Stimulated activated CD8-positive, alpha-beta memory T cell treated with anti-CD3 and anti-CD28 coated beads, Interleukin-7, amount 100 ng/mL, for 1 hour (primary cell): ENCODE results near the gene TTI1.

Experiments
- DNase-seq, 2 donors: peaks; one replicate each; pipeline ENCODE4 v3.0.0-alpha.2; 2020; ENCODE audit warnings: low read depth in 2 of 2

Gene TTI1

GRCh38 chr20:37987602-37988290 is 45.5 kb downstream of the TTI1 start:
- DNase-seq: no peak

DNA sequence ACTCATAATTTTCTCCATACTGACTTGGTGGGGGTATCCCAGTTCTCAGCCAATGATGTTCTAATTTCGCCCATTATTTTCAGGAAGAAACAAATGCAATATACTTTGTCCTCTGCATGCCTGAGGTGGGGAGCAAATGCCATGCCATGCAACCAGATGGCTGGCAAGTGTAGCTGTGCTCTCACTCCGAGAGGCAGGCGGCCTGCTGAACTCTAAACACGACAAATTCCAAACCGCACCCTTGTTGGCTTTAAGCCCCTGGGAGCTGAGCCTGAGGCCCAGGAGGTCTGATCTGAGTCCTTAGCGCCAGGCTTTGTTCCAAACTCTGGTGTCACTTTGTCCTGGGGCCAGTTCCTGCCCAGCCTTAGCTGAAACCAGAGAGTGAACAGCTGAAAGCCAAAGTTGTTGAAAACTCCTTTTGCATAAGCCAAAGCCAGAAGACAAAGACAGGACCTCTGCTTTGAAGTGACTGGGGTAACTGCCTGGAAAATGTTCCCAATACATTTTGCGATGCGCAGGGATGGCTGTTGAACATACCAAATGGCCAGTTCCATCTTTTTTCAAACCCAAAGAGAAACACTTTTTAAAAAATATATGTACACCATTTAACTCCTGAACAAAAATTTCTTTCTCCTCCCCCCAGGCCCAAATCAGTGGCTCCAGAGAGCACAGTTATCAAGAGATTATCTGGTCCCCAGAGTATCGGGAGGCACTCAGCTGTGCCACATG is 46.2 kb downstream of the TTI1 start:
- no peak for DNase-seq

- DNase-seq: no peak
Measured at GRCh38 chr20:37986044-37986858, 47.0 kb downstream of the TTI1 start.

GRCh38 chr20:37984018-37984785 is 49.1 kb downstream of the TTI1 start:
- DNase-seq: no peak

- no peak for DNase-seq
Measured at GRCh38 chr20:37983286-37983685, 50.0 kb downstream of the TTI1 start.

GRCh38 chr20:37981568-37981967 is 51.7 kb downstream of the TTI1 start:
- DNase-seq: no peak

- no peak for DNase-seq
Measured at GRCh38 chr20:37980876-37981275, 52.4 kb downstream of the TTI1 start.

DNA sequence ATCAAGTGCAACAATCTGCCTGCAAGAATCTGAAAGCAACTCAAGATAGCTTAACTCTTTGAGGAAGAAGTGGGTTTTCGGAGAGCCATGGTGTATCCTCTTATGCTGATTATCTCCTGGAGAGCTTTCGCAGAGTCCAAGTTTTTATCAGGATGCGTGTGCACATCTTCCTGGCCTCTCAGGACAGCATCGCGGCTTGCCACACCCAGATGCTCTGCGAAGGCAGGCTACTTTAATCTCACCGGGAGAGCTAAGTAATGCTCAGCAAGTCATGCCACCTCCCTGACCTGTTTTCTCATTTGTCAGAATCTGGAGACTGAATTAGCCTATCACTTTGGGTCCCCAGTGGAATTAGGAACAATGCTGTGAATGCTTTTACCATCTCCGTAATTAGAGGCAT is 52.9 kb downstream of the TTI1 start:
- no peak for DNase-seq

DNA sequence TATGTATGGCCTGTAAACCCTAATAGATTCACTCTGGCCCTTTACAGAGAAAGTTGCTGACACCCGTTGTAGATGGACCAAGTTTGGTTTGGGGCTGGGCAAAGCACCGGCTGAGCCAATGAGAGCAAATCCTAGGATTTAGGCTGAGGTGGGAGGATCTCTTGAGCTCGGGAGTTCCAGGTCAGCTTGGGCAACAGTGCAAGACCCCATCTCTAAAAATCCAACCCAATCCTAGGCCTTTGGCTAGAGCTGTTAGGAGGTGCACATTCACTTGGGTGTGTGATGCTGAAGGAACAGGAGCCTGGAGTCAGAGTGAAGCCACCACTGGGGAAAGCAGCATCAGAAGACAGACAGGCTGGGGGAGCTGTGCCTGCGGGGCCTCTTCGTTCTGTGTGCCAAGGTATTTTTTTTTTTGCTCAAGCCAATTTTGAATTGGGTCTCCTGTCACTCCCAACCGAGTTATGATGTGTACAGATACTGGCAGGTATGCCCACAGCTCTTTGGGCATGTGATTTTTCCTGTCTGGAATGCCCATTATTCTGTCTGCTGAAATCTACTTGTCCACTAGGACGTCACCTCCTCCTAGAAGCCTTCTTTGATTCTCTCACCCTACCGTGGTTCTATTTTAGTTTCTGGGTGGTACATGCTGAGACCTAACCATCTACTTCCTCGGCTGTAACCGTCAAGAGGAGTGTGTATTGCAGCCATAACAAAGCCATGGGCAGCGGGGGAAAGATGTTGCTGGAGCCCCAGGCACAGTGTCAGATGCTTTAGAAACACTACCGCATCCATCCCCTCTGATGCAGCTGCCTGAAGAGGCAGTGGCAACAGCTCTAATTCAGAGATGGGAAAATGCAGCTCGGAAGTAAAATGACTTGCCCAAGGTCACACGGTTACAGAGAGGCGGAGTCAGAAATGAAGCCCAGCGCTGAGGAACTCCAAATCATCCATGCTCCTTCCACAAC is 54.0 kb downstream of the TTI1 start:
- DNase-seq: no peak

DNA sequence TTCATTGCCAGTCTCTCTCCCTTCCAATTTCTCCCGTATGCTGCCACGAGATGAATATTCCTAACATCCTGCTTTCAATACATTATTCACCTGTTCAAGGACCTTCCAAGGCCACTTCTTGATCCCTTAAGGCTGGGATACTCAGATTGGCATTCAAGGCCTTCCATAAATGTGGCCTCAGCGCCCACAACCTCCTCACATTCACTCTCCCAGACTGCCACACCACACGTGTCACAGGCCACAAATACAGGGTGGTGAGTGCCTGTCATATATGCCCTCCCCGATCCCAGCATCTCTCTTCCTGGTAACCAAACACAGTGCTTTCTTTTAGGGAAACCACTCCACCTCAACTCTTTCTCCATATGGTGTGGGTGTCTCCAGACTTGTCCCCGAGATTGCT is 55.5 kb downstream of the TTI1 start:
- no peak for DNase-seq

- DNase-seq: no peak
Measured at GRCh38 chr20:37977338-37977737, 55.9 kb downstream of the TTI1 start.

GRCh38 chr20:37976887-37977286 is 56.4 kb downstream of the TTI1 start:
- no peak for DNase-seq

- no peak for DNase-seq
Measured at GRCh38 chr20:37973059-37973910, 60.0 kb downstream of the TTI1 start.

GRCh38 chr20:37972256-37973058 is 60.8 kb downstream of the TTI1 start:
- no peak for DNase-seq

DNA sequence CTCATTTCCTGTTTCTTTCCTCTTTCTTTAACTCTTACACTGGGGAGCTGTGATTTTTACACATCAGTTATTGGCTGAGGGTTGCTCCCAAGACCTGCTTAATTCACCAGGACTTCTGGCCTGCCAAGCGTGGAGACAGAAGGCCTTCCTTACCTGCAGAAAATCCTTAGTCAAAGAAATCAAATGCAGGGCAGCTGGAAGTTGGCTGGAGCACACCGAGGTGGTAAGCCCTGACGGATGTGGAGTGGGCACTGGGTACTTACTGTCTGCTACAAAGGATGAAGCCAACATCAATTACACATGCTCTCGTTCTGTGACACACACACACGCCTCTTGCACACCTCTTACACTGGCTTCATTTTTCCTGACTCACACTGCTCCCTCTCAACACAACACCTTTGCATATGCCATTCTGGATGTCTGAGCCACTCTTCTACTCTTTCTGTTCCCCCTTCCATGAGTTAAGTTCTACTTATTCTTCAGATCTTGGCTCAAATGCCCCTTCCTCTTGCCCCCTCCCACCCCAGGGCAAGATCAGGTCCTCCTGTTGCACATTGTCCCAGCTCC is 61.6 kb downstream of the TTI1 start:
- no peak for DNase-seq

GRCh38 chr20:37970856-37971245 is 62.4 kb downstream of the TTI1 start:
- DNase-seq: no peak

DNA sequence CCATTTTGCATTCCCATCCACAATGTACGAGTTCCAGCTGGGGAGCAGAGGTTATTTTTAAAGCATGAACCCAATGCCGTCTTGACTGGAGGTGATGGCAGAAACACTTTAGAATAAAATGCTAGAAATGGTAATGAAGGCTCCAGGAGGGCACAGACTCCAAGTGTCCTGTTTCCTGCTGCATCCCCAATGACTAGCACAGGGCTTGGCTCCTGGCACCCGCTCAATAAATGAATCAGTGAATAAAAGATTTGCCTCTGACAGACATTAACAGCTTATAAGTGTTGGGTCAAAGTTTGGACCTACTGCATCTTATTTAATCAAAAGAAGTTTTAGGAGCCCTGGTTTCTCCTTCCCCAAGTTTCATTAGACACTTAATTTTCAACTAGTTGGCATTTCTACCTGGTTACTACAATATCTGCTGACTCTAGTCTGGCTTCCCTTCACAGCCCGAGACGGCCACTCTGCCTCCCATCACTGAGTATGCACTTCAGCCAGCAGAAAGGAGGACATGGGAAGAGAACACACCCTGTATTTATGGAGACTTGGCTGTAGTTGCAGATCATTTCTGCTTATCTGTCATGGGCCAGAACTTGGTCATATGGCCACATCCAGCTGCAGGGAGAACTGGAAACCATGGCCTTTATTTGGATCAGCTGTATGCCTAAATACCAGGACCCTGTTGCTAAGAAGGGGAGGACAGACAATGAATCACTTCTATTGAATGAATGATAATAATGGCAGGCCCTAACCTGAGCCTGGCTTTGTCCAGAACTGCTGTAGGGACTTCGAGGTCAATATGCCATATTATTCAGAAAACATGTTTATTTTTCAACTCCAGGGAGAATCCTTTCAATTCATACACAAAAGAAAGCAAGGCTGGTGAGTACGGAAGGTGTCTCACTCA is 63.1 kb downstream of the TTI1 start:
- DNase-seq: no peak
